Keratinocyte (primary cell): Measurements from ENCODE around the gene PHF14.

Experiments
- CTCF ChIP-seq, 3 experiments: IDR thresholded peaks in 1 of 3; conservative IDR thresholded peaks in 1 of 3; optimal IDR thresholded peaks in 1 of 3; 2 replicates in 2 of 3; 3 replicates in 1 of 3; pipeline versions ENCODE3 to v1.5.1; 2011; ENCODE audit warnings: low read length in 3 of 3, mild to moderate bottlenecking in 3 of 3, moderate library complexity in 2 of 3, control low read depth in 1 of 3, inconsistent platforms in 1 of 3; ENCODE audit not compliant: insufficient read depth in 2 of 3; ENCODE audit errors: extremely low read depth in 1 of 3
- EZH2 ChIP-seq: IDR thresholded peaks from one replicate; pipeline ENCODE4 v1.6.1; 2012; ENCODE audit warnings: inconsistent platforms, mild to moderate bottlenecking, low read length, moderate library complexity

- TF ChIP-seq CTCF (optimal IDR thresholded peaks at IDR 0.05 in 1 of 3, IDR thresholded peaks at IDR 0.05 in 1 of 3, conservative IDR thresholded peaks at IDR 0.05 in 1 of 3; ENCODE audit: extremely low read depth in 1 of 3, insufficient read depth in 2 of 3, low read length in 3 of 3) (no peak), EZH2 (no peak)
These were observed 49.3 kb upstream of the PHF14 start for GRCh38 chr7:10924370-10924769.
